HG02642 (cell line): ENCODE data around the gene NID2.

Experiments
- ATAC-seq: cut with Tn5 transposase; IDR thresholded peaks from one replicate; pipeline ENCODE4 v1.9.1; 2021; ENCODE audit warnings: mild to moderate bottlenecking; ENCODE audit not compliant: unreplicated experiment, poor library complexity

Gene NID2

GRCh38 chr14:52055167-52055566 is 13.7 kb downstream of the NID2 start:
- no peak for ATAC-seq

- no peak for ATAC-seq
Observed at GRCh38 chr14:52054678-52055077, 14.2 kb downstream of the NID2 start.

GRCh38 chr14:52053044-52053443 is 15.8 kb downstream of the NID2 start:
- no peak for ATAC-seq

- no peak for ATAC-seq
Observed at GRCh38 chr14:52052288-52052943, 16.4 kb downstream of the NID2 start.

DNA sequence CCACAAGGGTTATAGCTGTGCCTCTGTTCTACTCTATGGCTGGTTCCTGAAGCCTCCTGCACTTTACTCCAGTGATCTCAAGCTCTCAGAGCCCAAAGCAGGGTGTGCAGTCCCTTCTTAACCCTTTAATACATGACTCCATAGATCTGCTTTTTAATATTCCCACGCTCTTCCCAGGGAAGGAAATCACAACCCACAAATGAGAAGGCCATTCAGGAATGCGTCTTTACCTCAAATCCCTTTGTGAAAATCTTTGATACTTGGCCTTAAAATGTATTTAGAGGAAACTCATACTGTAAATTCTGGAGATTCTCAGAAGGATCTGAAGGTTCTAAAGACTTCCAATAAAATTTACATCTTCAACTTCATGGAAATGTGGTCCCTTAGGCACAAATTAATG is 17.0 kb downstream of the NID2 start:
- no peak for ATAC-seq

GRCh38 chr14:52051251-52051650 is 17.6 kb downstream of the NID2 start:
- ATAC-seq: no peak

- ATAC-seq: no peak
Observed at GRCh38 chr14:52049721-52050588, 18.9 kb downstream of the NID2 start.

GRCh38 chr14:52049271-52049670 is 19.6 kb downstream of the NID2 start:
- ATAC-seq: no peak

DNA sequence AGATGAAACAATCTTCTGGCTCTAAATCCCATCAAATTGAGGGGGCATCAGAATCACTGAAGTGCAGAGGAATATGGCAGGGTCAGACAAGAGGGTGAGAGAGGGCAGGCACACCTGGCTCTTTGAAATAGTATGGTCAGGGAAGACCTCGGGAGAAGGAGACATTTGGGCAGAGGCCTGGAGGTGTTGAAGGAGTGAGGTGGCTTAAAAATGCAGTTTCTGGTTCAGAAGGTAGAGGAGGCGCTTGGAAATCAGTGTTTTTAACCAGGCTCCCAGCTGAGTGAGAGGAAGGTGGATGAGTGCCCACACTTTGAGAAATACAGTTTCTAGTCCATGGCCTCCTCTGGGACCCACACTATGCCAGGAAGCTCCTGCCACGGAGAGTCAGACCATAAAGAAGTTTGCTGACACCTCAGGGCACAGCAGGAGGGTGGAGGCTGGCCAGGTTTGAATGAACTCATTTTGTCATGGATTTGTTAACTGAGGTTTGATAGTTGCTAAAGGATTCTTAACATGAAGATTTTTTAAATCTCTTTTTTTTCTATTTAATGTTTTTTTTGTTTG is 20.1 kb downstream of the NID2 start:
- no peak for ATAC-seq

- no peak for ATAC-seq
Observed at GRCh38 chr14:52048116-52048515, 20.7 kb downstream of the NID2 start.

- ATAC-seq: no peak
Observed at GRCh38 chr14:52046376-52046917, 22.4 kb downstream of the NID2 start.

GRCh38 chr14:52044791-52045522 is 23.9 kb downstream of the NID2 start:
- no peak for ATAC-seq

DNA sequence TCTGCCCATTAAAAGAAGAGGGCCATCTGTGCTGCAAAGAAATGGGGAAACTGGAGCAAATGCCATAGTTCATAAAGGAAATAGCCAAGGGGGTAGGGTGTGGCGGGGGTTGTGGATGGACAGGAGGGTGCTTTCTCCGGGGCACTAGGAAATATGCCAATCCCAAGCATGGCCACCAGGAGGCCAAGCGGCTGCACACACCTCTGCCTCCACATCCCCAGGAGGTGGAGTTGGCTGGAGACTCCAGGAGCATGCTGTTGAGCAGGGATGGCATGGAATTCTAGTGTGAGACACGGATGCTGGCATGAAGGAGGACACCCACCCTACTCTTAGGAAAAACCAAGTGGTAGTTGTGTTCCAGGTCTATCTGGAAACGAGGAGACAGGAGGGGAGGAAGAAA is 25.2 kb downstream of the NID2 start:
- ATAC-seq: no peak

GRCh38 chr14:52042371-52043289 is 26.2 kb downstream of the NID2 start:
- no peak for ATAC-seq

DNA sequence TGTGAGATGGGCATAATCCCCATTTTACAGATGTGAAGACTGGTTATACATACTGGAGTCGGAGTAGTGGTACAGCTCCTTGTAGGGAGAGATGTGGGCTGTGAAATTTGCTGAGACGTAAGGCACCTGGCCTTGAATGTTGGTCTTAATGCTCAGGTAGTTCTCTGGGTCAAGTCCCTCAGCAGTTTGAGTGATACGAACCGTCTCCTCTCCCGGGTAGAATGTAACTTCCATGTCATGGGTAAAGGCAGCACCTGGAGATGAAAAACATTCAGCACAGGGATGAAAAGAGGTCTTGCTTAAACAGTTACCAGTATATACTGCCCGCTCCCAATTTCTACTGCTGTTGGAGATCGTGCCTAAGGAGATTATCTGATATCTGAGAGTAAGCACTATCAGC is 28.3 kb downstream of the NID2 start:
- ATAC-seq: no peak

GRCh38 chr14:52039124-52039815 is 29.6 kb downstream of the NID2 start:
- ATAC-seq: no peak

- no peak for ATAC-seq
Observed at GRCh38 chr14:52033101-52033642, 35.7 kb downstream of the NID2 start.

GRCh38 chr14:52032204-52032801 is 36.6 kb downstream of the NID2 start:
- ATAC-seq: no peak
